ENCODE results near the gene BUB1B. TPM values are rescaled to one million over a fixed set of nuclear protein-coding genes. Genes with fewer than 3 reads are reported as not detected.

Gene BUB1B
- total RNA-seq, 1 donor from 2014 or later, result 0.43 TPM

DNA sequence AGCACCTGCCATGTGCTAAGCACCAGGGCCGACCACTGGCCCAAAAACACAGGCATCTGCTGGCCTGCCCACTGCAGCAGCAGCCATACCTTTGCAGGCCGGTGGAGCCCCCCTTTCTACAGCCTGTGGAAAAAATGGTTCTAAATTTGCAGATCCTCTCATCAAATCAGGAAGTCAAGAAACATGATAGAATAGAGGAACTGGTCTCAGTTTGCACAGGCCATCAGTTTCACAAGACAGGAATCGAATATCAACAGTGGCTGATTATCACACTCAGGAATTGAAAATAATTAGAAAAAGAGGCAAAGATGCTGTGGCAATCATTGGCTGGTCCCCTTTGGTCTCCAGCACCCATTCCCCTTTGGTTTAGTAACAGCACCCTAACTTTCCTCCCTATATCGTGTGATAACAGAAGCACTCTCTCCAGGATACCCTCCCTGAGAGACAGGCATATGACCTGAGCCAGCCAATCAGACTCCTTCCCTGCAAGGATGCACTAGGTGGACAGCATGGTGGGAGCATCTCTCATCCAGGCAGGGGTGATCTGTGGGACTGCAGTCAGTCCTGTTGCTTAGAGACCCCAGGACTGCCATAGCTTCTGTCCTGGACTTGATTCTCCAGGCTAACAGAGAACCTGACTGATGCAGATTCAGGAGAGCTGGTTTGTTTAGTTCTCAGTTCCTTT, 74.5 kb downstream of the BUB1B start:
- DNase-seq (ENCODE audit: low spot score), result no peak
- intact Hi-C loops (cut with DNase I), result no loop called here

DNA sequence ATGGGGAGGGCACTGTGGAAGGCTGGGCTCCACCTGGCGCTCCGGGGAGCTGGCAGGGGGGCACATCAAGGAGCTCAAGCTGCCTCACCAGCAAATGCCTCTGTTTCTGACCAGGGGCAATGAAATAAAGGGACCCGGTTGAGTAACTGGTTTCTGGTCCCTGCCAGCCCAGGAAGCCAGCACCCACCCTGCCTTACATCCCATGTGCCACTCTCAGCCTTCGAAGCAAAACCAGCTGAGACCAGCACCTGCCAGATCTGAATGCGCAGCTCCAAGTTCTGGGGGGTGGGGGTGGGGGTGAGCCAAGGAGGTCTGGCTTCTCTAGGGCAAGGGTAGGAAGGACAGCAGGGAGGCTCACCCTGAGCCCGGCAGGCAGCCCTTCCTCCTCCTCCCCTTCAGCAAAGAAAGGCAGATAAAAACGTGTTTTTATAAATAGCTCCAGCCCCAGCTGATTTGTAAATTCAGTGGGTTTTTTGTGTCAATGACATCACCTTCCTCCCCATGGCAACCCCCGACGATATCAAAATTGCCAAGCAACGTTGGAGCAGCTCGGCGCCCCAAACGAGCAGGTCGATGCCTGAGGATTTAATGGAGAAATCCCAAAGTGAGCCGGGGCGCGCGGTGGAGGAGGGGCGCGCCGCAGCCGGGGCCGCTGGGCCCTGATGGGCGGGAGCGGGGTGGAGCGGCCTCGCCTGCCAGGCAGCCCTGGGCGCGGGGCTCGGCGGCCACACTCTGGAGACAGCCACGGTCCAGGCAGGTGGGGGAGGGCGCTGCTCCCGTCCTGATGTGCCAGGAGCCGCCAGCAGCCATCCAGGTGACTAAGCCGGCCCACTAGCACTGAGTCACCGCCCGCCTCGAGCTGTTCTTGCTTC, 77.9 kb downstream of the BUB1B start, which contains the start of gene PAK6:
PAK6 (plus strand) TSS at position 532 of the 872 bp plus-strand sequence. CDS start 25,723 bp downstream, outside the sequence.
- DNase-seq (ENCODE audit: low spot score), result no peak
- intact Hi-C loops (cut with DNase I), result no loop called here

DNA sequence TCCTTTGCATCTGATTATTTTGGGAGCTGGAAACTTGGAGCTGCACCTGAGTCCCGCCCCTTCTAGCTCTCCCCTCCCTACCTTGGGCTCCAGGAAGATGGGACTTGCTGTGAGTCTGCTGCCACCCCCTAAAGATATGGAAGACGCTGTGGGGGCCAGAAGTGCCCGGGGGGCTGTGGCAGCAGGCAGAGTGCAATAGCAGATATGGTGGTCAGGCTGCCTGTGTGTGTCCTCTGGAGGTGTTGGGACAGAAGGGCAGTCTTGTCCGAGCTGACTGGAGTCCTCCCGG, 78.5 kb downstream of the BUB1B start:
- DNase-seq (ENCODE audit: low spot score), result no peak
- intact Hi-C loops (cut with DNase I), result no loop called here

GRCh38 chr15:40239693-40240618, 79.1 kb downstream of the BUB1B start:
- no peak for DNase-seq (ENCODE audit: low spot score)
- intact Hi-C loops (cut with DNase I), result no loop called here

DNA sequence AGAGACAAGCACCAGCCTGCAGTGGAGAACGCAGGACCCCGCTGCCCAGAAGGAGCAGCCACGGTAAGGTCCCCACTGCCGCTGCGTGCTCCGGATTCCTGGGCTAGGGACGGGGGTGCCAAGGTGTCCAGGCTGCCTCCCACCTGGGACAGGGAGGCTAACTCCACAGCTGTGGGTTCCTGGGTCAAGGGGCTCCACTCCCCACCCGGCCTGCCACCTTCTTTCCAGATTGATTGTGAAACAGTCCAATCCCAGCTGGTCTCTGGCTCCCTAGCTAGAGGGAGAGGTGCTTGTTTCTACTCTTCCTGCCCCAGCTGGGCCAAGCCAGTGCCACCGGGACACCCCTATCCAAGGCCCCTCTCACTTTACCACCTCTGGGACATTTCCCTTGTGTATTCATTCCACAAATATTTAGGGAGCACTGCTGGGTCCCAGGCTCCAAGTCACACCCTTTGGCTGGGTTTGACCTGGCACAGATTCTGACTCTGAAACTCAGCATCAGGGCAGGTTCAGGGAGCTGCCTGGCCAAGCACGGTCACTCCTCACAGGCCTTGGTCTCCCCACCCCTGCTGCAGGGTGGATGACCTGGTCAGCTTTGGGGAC, 79.9 kb downstream of the BUB1B start:
- intact Hi-C loops (cut with DNase I), result no loop called here
- DNase-seq (ENCODE audit: low spot score), result no peak

DNA sequence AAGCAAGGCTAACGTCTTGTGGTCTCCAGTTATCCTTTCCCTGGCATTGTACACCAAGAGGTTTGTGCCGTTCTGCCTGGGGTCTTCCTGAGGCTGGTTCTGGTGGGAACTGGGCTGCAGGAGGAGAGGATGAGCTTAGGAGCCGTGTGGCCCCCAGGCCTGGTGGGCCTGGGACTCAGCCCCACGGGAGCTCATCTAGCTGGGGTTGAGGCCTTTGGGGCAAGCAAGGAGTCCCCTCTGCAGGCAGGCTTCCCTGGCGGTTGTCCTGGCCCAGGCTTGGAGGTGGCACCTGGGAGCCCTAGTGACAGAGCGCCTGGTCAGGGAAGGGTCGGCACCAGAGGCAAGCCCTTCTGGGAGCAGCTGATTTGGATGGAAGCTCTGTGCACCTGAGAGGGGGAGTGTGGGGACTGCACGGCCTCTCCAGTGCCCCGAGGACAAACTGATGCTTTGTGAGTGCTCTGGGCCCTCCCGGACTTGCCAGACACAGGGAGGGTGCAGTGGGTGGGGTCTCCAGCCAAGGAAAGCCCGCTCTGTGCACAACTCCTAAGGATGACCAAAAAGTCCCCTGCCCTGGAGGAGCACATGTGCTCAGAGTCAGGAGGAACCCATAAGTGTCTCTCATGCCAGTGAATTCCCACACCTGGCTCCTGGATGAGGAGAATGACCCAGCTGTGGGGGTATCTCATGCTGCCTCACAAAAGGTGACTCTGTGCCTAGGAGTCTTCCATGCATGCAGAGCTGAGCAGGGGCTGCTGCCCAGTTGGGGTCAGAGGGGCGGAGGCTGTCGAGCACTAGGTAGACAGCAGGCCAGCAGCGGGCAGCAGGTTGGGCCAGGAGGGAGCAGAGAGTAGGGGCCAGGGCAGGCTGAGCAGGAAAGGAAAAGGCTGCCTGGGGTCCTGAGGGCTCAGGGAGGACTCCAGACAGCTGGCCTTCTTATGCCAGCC, 80.7 kb downstream of the BUB1B start:
- DNase-seq (ENCODE audit: low spot score), result no peak
- intact Hi-C loops (cut with DNase I), result no loop called here

GRCh38 chr15:40242213-40242599, 81.3 kb downstream of the BUB1B start:
- DNase-seq (ENCODE audit: low spot score), result peak; percentile 7

GRCh38 chr15:40242601-40243000, 81.7 kb downstream of the BUB1B start:
- no peak for DNase-seq (ENCODE audit: low spot score)
- intact Hi-C loops (cut with DNase I), result no loop called here

More at GRCh38 chr15:40242213-40242599, 81.3 kb downstream of the BUB1B start:
- intact Hi-C loops (cut with DNase I), result no loop called here

GRCh38 chr15:40243126-40243810, 82.4 kb downstream of the BUB1B start:
- intact Hi-C loops (cut with DNase I), result no loop called here
- no peak for DNase-seq (ENCODE audit: low spot score)

DNA sequence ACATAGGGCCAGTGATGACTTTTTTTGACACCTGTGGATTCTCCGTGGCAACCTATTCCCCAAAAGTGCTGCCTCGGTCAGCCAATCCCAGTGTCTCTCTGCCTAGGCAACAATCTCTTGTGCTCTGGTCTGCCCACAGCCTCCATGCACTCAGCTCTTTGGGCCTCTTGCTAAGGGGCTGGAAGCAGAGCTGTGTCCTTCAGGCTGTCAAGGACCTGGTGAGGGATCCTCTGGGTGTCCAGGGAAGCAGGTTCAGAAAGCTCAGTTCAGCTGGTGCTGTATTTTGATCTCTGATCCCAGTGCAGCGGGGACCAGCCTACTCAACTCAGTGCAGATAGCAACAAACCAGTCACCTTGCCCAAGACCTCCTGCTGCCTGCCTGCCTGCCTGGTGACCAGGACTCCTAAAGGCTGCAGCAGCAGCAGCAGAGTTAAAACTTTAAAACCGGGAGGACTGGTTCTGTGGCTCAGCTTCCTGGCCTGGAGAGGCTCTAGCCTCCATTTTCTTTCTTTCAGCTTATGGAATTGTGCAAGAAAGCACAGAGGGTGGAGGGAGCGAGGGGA, 84.2 kb downstream of the BUB1B start:
- DNase-seq (ENCODE audit: low spot score), result peak; percentile 51
- intact Hi-C loops (cut with DNase I), result no loop called here

DNA sequence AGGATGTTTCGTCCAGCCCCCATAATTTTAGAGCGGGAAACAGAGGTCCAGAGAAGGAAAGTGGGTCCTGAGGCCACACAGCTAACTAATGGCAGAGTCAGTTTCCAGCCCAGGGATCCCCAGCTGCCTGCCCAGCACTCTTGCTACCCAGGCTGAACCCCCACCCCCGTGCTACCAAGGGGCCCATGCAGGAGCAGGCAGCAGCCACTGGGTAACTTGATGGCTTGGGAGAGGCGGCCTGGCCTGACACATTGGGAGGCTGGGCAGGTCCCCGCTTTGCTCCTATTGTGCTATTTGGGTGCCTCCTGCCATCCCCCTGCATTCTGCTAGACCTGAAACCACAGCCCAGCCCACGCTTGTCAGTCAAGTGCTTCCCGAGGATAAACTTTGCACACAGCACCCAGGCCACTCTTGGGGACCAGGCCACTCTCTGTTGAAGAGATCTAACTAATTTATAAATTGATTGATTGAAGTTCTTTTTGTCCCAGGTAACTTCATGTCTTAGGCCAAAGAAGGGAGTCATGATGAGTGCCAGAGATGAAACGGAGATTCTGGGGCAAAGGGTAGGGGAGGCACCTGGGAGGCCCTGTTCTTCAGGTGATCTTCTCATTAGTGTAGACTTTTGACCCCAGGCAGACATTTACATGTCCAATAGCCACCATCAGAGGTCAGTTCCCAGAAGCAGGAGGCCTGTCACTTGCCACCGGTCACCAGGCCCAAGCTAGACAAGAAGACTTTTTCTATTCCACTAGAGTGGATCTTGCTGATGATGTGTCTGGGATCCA, 85.0 kb downstream of the BUB1B start:
- intact Hi-C loops (cut with DNase I), result no loop called here
- DNase-seq (ENCODE audit: low spot score), result peak; percentile 62

DNA sequence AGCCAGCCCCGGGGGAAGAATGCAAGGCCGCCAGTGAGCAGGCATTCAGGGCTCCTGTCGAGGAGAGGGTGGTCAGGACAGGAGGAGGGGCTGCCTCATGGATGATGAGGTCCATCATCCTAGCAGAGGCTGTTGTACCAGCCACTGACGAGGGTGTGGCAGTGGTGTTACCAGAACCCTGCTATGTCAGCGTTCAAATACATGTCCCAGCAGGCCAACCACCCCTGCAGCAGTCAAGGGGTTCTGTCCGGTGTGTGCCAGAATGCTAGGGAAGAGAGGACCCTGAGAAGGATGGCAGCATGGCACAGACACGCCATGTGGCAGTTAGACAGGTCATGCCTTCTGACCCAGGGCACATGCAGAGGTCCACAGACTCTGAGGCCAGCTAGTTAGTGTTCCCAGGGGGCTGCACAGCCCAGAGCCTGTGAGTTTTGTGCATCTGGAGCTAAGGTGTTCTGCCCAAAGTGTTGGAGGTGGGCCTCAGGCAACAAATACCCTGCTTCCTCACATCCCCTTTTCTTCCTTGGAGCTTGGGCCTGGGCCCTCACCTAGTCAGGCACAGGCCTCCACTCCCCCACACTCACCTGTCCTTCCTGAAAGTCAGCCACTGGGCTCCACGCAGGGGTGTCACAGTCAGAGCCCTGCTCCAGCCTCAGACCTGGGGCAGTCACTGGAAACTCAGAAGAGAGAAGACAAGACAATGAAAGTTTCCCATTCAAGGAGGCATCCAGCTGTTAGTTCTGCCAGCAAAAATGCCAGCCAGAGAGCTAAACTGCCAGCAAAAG, 85.8 kb downstream of the BUB1B start:
- intact Hi-C loops (cut with DNase I), result no loop called here
- DNase-seq (ENCODE audit: low spot score), result peak; percentile 66

DNA sequence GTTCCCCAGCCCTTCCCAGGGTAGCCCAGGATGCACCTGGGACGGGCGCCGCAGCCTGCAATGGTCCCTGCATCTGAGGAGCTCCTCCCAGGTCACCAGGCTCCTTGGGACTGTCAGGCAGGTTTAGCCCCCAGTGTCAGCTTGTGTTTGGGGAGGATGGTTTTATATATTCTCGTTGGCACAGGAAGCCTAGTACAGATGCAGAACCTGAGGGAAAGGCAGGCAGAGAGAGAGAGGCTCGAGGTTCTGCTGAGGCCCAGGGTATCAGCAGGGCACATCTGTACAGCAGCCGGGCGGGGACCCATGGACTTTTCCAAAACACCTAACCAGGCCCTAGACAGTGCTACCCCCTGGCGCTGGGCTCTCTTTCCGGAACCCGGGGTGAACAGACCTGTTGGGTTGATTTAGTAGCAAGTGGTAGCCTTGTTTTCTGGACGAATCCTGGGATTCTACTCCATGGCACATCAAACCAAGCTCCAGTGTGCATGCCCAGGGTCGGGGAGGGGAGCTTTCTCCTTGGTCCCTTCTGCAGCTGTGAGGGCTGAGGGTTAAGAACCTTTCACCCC, 86.6 kb downstream of the BUB1B start:
- peak; percentile 70 for DNase-seq (ENCODE audit: low spot score)
- intact Hi-C loops (cut with DNase I), result no loop called here

GRCh38 chr15:40248006-40248783, 87.3 kb downstream of the BUB1B start:
- intact Hi-C loops (cut with DNase I), result no loop called here
- peak; percentile 33 for DNase-seq (ENCODE audit: low spot score)
